AG04450 (cell line): Measurements from ENCODE around the gene CACNA1C. TPM values are rescaled to one million over a fixed set of nuclear protein-coding genes. Genes with fewer than 3 reads are reported as not detected.

ENCODE experiments used
- CTCF ChIA-PET: fragments of 300-600, 350-600 bp; formaldehyde crosslinking; extraction: SDS; loops from one replicate; lab custom pipeline; 2022; ENCODE audit warnings: antibody characterized with exemption, inconsistent platforms; lab: Charles Lee
- POLR2A ChIA-PET: fragments of 350-600 bp; formaldehyde crosslinking; extraction: SDS; loops from one replicate; lab custom pipeline; 2021; ENCODE audit warnings: antibody characterized with exemption, inconsistent platforms; lab: Yijun Ruan, JAX
- DNase-seq: peaks from one replicate; pipeline ENCODE4 v3.0.0-alpha.2; 2011; ENCODE audit warnings: low read depth, low spot score
- H3K27ac ChIP-seq: one replicate; pipeline ENCODE4 v1.5.1; 2012; ENCODE audit warnings: low read depth, low read length, control low read depth
- H3K27me3 ChIP-seq: one replicate; pipeline ENCODE4 v1.6.0; 2012; ENCODE audit warnings: low read length; ENCODE audit not compliant: control insufficient read depth, insufficient read depth
- H3K4me3 ChIP-seq: 2 replicates; pipeline ENCODE4 v1.5.1; 2011; ENCODE audit warnings: mild to moderate bottlenecking, low read depth, low read length, control low read depth
- H3K9me3 ChIP-seq: 2 replicates; pipeline ENCODE4 v1.5.1; 2012; ENCODE audit warnings: low read length; ENCODE audit not compliant: control insufficient read depth, insufficient read depth
- CTCF ChIP-seq: IDR thresholded peaks from 2 replicates; pipeline ENCODE4 v1.5.1; 2011; ENCODE audit warnings: low read depth, low read length, control low read depth, inconsistent platforms
- polyA plus RNA-seq: library from polyadenylated mRNA; depleted of rRNA; stranded (reverse); fragments of >200 nt; gene quantifications from 2 replicates; pipeline ENCODE4 v1.2.3, GENCODE V29; 2011

The CACNA1C gene
- polyA plus RNA-seq, 1 experiment: 5.9 TPM

GRCh38 chr12:2224961-2225360, 172.2 kb downstream of the CACNA1C start:
- POLR2A ChIA-PET: no interaction called here
- CTCF ChIA-PET: no interaction called here

GRCh38 chr12:2225696-2226095, 172.9 kb downstream of the CACNA1C start:
- no peak for DNase-seq
- POLR2A ChIA-PET: interaction anchor here (0.7 to 1.5 kb wide), 2 partner anchors 18 to 170 kb away, joined by 3 to 5 read pairs; no protein-coding TSS in a partner anchor
- CTCF ChIA-PET: no interaction called here
- no peak overlapping the region for H3K4me3 ChIP-seq
- H3K9me3 ChIP-seq: peaks cover 10% of the 10 kb centered on the region; the same call in 1 of the 2 replicates
- TF ChIP-seq CTCF: no peak
- no peaks in the 10 kb centered on the region for H3K27me3 ChIP-seq
- H3K27ac ChIP-seq: no peak overlapping the region

More at GRCh38 chr12:2224961-2225360, 172.2 kb downstream of the CACNA1C start:
- Histone ChIP-seq H3K27ac (no peak overlapping the region), H3K27me3 (no peaks in the 10 kb centered on the region), H3K9me3 (peaks cover 6% of the 10 kb centered on the region; the same call in 1 of the 2 replicates), H3K4me3 (no peak overlapping the region)
- TF ChIP-seq CTCF: no peak
- DNase-seq: no peak

GRCh38 chr12:2226641-2227040, 173.9 kb downstream of the CACNA1C start:
- Histone ChIP-seq H3K9me3 (peaks cover 10% of the 10 kb centered on the region; the same call in 1 of the 2 replicates), H3K27me3 (no peaks in the 10 kb centered on the region), H3K4me3 (no peak overlapping the region), H3K27ac (no peak overlapping the region)
- DNase-seq: no peak
- POLR2A ChIA-PET: interaction anchor here (1.5 kb wide), 1 partner anchor 17 kb away, joined by 5 read pairs; no protein-coding TSS in a partner anchor
- CTCF ChIA-PET: no interaction called here
- TF ChIP-seq CTCF: no peak

- Histone ChIP-seq H3K9me3 (peaks cover 10% of the 10 kb centered on the region; the same call in 1 of the 2 replicates), H3K27ac (no peak overlapping the region), H3K4me3 (no peak overlapping the region), H3K27me3 (no peaks in the 10 kb centered on the region)
- ChIA-PET POLR2A (no interaction called here), CTCF (no interaction called here)
- no peak for TF ChIP-seq CTCF
- no peak for DNase-seq
Observed at GRCh38 chr12:2227360-2227759, 174.6 kb downstream of the CACNA1C start.

GRCh38 chr12:2228535-2228934, 175.7 kb downstream of the CACNA1C start:
- DNase-seq: no peak
- Histone ChIP-seq H3K27ac (no peak overlapping the region), H3K9me3 (peaks cover 10% of the 10 kb centered on the region; the same call in 1 of the 2 replicates), H3K27me3 (no peaks in the 10 kb centered on the region), H3K4me3 (no peak overlapping the region)
- no peak for TF ChIP-seq CTCF
- CTCF ChIA-PET: interaction anchor here (0.6 kb wide), 1 partner anchor 168 kb away, joined by 3 read pairs; no protein-coding TSS in a partner anchor
- POLR2A ChIA-PET: no interaction called here
